Measurements from ENCODE around the gene TMEM39B.

- TF ChIP-seq CTCF (IDR thresholded peaks at IDR 0.05), result no peak
- TF ChIP-seq POLR2A (IDR thresholded peaks at IDR 0.05), result peak in 1 of 2 donors; percentile 3
- TF ChIP-seq POLR2AphosphoS5 (IDR thresholded peaks at IDR 0.05), result no peak
- TF ChIP-seq EP300 (IDR thresholded peaks at IDR 0.05), result no peak
Observed at GRCh38 chr1:32060914-32061313, 11.8 kb upstream of the TMEM39B start.

Measured in gastroesophageal sphincter (tissue), 3 donors.